Activated CD8-positive, alpha-beta memory T cell treated with anti-CD3 and anti-CD28 coated beads, Interleukin-2, amount 50 U/mL, for 48 hours (primary cell): ENCODE results near the gene NCOA7.
"Not testable (repeated sequence)": the region's sequence is repeated elsewhere in the genome, so short reads cannot be mapped to it uniquely, and the experiment has no call there.

Source experiments
- DNase-seq: peaks from one replicate; pipeline ENCODE4 v3.0.0-alpha.2; 2020

Gene NCOA7

DNA sequence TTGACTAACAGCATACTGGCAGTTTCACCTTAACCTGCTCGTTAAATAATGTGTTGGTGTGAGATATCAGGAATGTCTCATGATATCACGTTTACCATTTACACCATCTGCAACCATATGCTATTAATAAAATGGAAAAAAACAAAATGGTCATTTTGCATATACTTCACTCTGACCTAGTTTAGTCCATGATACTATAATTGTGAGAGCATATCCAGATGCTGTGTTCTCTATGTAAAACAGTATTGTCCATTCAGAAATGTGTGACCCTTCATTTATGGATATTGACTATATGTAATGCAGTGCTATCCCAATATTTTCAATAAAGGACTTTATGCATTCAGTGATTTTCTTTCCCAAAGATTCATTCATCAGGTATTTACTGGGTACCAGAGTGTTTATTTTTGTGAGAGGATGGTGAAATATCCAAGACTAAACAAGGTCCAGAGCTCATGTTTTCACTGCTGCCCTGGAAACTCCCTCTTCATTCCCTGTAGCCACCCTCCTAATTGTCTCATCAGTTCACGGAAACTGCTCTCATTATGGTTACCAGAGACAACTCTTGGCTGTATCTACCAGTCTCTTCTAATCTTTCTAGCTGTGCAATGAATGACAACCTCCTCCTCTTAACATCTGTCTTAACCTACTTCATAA, 140.1 kb downstream of the NCOA7 start:
- no peak for DNase-seq

- DNase-seq: no peak
Observed at GRCh38 chr6:125931733-125932450, 141.1 kb downstream of the NCOA7 start.

DNA sequence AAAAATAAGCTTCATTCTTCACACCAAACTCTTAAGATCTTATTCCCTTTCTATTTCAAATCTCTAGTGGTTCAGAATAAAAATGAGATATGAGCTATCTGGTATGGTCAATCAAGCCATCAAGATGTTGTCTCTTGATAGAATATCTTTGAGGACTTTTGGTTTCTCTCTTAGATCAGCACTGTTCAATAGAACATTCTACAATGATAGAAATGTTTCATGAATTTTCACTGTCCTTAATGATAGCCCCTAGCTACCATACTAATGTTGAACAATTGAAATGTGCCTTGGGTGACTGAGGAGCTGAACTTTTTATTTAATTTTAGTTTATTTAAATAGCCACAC, 141.7 kb downstream of the NCOA7 start:
- DNase-seq: no peak

DNA sequence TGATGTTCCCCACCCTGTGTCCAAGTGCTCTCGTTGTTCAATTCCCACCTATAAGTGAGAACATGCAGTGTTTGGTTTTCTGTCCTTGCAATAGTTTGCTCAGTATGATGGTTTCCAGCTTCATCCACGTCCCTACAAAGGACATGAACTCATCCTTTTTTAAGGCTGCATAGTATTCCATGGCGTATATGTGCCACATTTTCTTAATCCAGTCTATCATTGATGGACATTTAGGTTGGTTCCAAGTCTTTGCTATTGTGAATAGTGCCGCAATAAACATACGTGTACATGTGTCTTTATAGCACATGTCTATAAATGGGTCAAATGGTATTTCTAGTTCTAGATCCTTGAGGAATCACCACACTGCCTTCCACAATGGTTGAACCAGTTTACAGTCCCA, 144.8 kb downstream of the NCOA7 start:
- DNase-seq: not testable (repeated sequence)

DNA sequence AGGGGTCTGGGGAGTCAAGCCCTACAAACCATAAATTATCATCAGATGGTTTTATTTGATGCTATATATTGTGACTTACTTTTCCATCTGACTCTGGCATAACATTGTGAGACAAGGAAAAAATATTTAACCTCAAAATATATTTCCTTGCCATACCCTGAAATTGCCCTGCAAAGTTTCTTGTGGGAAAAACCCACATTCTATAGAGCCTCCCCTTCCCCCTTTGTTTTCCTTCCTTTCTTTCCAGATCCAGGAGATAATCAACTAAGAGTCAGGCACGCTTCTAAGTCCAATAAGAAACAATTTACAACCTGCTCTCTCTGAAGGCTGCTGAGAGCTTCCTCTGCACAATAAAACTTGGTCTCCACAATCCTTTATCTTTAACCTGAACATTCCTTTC, 148.3 kb downstream of the NCOA7 start:
- DNase-seq: no peak

- DNase-seq: no peak
Observed at GRCh38 chr6:125939791-125940190, 149.0 kb downstream of the NCOA7 start.

DNA sequence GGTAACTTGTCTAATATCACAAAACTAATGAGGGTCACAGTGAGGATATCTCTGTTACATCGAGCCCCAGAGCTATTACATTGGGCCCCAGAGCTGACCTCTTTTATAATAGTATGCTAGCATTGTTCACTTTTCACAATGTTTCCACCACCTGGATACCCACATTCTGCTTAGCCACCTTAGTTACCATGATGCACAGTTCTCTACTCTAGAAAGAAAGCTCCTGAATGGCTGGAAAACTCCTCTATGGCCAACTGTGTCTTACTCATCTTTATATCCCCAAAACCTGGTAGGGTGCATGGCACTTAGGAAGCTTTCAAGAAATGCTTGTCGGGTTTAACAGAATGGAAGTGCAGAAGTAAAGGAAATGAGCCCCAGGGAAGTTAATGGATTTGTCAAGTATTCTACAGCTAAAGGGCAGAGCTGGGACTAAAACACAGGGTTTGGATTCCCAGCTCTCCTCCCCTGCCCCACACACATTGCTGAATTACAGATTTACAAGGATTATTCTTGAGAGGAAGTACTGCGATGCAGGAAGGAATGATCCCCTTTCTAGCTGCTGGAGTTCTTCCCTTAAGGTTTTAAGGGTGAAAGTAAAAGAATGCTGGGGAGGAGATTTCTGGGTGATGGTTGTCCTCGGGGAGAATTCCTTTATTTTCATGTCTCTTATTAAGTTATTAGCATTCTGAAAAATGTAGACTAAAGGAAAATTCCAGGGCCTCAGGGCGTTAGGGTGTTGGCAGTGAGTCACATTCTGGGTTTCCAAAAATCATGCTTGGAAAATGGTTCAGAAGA, 149.7 kb downstream of the NCOA7 start:
- DNase-seq: no peak

- no peak for DNase-seq
Observed at GRCh38 chr6:125942672-125943527, 152.1 kb downstream of the NCOA7 start.

GRCh38 chr6:125943528-125944433, 153.0 kb downstream of the NCOA7 start:
- DNase-seq: no peak

DNA sequence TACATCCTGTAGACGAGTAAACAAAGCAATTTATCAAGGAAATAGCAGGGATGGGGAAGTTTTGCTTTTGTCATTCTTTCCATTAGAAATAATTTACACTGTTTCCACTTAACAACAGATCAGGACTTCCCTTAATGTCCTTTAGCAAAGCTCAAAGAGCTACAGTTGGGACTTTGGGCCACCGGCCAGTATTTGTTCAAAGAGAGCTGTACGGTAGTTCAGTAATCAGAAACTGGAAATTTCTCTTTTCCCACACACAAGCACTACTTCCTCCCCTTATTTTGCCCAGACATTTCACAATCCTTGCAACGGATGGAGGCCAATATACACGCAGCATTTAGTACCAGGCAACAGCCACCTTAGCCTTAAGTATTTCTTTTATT, 153.7 kb downstream of the NCOA7 start:
- DNase-seq: no peak

GRCh38 chr6:125944896-125945295, 154.1 kb downstream of the NCOA7 start:
- no peak for DNase-seq

GRCh38 chr6:125945378-125946141, 154.8 kb downstream of the NCOA7 start:
- no peak for DNase-seq

- no peak for DNase-seq
Observed at GRCh38 chr6:125947615-125948014, 156.9 kb downstream of the NCOA7 start.

- no peak for DNase-seq
Observed at GRCh38 chr6:125948455-125948854, 157.7 kb downstream of the NCOA7 start.

- DNase-seq: no peak
Observed at GRCh38 chr6:125949069-125949468, 158.3 kb downstream of the NCOA7 start.

GRCh38 chr6:125950293-125950692, 159.5 kb downstream of the NCOA7 start:
- DNase-seq: no peak

- DNase-seq: not testable (repeated sequence)
Observed at GRCh38 chr6:125950716-125951115, 160.0 kb downstream of the NCOA7 start.

GRCh38 chr6:125951323-125951722, 160.6 kb downstream of the NCOA7 start:
- DNase-seq: no peak

DNA sequence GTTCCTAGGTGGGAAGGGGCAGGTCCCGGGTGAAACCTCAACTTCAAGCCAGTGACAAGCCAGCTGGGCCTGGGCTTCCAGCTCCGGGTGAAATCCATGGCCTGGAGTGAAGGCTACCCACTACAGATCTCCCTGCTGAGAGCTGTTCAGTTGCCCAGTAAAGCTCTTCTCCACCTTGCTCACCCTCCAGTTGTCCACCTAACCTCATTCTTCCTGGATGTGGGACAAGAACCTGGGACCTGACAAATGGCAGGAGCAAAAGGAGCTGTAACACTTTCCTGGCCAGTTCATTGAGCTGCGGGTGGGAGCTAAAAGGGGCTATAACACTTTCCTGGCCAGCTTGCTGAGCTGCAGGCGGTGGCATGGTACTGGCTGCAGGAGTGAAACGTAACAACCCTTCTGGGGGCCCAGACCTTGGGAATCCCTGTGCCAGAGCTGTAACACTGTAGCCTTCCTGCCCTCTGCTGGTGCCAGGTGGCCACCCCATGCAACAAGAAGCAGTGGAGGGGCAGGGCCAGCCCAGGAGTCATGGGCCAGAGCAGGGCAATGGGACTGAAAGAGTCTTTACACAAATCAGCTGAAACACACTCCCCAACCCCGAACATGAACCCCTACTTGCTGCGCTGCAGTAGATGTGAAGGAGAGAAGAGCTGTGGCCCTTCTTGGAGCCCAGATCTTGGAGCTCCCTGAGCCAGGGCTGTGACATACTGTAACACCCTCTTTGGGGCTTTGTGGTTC, 162.2 kb downstream of the NCOA7 start:
- no peak for DNase-seq

DNA sequence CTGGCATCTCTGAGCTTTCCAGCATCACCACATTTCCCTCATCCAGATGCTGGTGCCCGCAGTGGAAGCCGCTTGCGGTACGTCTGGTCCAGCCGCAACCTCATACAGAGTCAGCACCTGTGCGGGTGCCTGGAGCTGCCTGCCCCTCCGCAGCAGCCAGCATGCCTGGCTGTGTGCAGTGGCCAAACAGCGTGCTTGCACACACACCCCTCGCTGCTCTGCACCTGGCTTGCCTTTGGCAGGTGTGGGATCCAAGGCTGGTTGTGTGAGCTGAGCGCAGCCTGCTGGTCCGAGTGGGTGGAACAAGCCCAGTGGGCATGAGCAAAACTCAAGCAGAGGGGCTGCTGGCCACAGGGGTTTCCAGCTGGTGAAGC, 162.7 kb downstream of the NCOA7 start:
- DNase-seq: no peak
